Activated effector memory CD4-positive, alpha-beta T cell treated with anti-CD3 and anti-CD28 coated beads, Interleukin-2, amount 50 U/mL, for 16 hours (primary cell): Measurements from ENCODE around the gene PI3.

Experiments
- DNase-seq: peaks from one replicate; pipeline ENCODE4 v3.0.0-alpha.2; 2020

Gene PI3

DNA sequence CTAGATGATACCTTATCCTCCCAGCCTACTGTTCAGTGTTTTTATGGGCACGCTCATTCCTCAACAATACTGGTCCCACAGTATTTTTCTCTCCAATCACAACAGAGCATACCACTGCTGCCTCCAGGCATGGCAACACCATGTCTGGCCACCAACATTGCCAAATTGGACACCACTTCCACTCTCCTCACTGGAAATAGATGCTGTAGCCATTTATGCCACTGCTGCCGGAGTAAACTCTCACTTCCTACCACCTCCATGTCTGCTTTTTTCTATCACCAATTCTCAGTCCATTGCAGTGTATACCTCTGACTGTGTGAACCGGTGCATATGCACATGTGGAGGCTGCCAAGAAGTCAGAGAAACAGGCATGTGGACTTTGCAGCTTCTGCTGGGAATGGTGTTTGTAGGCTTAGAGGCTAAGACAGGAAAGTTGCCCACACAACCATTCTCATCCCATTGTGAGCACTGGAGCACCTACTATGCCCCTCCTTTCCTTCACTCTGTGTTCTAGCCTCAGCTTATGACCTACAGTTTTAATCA, 14.4 kb downstream of the PI3 start:
- DNase-seq = no peak

DNA sequence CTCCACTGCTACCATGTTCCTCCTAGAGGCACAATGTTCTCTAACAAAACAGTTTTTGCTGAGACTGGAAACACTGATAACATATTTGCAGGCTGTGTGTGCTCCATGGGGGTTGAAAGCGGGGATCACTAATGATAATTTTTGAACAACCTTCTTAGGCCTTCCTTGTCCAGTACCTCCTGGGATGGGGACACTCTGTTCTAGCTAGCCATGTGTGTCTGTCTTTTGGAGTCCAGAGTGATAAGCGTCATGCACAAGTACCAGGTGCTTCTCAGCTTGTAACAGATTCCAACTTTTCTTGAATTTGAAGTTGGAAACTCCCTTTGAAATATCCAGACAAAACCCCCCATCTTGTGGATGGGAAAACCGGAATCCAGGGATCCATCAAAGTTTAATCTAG, 15.2 kb downstream of the PI3 start:
- no peak for DNase-seq

DNA sequence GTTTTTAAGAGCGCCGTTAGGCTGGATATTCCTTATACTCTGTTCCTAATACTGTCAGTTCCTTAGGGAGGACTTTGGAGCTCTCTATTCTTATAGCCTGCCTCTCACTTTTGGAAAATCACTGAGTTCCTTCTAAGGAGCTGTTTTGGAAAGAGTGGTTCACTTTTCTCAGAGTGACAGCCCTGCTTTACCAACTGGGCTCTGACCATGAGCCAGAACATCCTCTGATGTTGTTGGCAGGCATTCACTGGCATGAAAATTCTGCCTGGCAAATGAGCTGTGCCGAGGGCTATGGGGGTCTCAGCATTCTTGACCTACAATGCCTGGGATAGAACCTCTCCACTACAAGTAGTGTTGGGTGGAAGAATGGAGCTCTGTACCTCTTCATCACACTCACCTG, 17.2 kb downstream of the PI3 start:
- no peak for DNase-seq

DNA sequence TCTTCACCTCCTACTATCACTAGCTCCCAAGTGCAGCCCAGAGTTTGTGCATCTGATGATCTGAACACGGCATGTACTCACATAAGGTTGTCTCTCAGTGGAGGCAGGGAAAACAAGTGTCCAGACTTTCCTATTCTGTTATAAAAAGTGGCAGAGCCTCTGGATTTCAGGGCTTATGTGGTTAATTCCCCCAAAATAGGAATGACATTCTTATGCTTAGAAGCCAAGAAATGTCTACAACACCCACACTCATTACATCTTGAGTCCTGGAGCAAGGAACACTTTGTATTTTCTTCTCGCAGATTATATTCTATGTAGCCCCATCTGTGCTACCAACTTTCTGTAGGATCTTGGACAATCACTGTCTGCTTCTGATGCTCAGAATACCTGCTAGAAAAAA, 18.6 kb downstream of the PI3 start:
- no peak for DNase-seq

DNA sequence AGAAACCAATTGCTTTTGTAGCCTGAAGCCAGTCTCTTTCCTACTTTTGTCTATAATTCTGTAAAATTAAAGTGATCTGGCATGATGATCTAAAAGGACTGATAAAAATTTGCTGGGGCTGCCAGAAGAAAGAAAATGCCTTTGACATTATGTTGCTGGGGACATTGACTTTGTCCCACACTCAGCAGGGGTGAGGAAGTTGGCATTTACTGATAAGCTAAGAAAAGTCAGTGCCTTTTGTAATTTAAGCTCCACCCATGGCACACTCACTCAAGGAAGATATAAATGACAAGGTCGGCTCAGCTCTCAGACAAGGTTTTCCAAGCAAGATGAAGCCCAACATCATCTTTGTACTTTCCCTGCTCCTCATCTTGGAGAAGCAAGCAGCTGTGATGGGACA, 32.0 kb downstream of the PI3 start, which contains the start of gene SEMG1:
SEMG1 (plus strand) TSS at position 309 of the 400 bp plus-strand sequence; CDS start at position 330, 21 bp downstream.
- no peak for DNase-seq

DNA sequence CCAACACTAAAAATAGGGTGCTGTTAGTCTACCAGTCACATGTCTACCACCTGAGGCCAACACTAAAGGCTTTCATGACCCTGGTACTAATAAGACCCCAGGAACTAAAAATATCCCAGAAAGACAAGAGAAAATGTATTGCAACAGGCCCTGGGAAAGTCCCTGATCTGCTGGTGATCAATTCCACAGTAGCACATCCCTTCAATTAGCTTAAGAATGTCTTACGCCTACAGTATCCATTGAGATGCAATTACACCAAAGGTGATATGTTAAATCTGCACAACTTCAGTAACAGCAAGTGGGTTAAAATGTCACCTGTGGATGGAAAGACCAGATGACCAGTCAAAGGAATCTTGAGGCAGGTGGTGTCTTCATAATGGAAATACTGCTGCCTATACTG, 35.2 kb downstream of the PI3 start:
- DNase-seq = no peak

DNA sequence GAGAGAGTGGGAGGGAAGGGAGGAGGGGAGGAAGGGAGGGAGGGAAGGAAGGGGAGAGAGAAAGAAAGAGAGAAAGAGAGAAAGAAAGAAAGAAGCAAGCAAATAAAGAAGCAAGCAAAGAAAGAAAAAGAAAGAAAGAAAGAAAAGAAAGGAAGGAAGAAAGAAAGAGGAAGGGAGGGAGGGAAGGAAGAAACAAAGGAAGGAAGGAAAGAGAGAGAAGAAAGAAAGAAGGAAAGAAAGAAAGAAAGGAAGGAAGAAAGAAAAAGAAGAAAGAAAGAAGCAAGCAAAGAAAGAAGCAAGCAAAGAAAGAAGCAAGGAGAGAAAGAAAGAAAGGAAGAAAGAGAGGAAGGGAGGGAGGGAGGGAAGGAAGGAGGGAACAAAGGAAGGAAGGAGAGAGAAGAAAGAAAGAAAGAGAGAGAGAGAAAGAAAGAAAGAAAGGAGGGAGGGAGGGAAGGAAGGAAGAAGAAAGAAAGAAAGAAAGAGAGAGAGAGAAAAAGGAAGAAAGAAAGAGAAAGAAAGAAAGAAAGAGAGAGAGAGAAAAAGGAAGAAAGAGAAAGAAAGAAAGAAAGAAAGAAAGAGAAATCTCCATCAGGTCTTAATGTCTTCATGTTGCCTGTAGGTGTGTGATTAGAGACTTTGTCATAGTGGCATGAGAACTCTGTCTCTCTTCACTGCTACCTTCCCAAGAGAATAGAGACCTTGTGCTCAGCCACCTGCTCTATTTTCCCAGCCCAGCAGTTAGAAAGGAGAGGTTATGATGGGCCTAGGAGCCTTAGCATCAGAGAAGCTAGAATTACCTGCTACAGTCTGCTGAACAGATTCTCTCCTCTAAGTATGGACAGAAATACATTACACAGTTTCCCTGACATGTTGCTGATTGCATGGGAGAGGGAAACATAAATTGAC, 37.1 kb downstream of the PI3 start:
- DNase-seq = no peak

DNA sequence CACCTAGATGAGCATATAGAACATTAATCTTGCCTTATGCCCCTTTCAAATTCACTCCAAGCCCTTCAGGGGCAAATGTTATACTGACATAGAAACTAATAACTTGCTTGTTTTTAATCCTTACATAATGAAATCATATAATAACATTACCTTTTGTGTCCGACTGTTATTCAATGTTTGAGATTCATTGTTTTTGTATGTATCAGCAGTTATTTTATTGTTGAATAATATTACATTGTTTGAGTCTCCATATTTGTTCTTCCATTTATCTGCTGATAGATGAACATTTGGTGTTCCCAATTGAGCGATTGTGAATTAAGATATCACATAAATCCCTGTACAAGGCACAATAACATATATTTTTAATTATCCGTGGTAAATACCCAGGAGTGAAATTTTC, 38.1 kb downstream of the PI3 start:
- no peak for DNase-seq

DNA sequence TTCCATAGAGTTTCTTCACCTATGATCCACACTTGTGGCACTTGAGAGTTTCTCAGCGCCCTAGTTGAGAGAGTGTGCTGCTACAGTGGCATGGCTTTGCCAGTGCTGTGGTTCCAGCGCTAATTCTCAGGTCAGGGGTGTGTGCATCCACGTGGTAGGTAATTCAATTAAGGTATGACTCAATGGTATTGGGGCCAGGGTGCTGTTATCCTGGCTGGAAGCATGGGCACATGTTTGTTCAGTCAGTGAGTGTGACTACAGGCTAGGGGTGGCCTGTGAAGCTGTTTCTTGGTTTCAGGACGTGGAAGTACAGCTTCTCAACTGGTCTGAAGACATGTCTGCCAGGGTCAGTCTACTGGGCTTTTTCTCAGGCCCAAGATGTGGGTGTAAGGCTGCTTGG, 43.4 kb downstream of the PI3 start:
- no peak for DNase-seq

DNA sequence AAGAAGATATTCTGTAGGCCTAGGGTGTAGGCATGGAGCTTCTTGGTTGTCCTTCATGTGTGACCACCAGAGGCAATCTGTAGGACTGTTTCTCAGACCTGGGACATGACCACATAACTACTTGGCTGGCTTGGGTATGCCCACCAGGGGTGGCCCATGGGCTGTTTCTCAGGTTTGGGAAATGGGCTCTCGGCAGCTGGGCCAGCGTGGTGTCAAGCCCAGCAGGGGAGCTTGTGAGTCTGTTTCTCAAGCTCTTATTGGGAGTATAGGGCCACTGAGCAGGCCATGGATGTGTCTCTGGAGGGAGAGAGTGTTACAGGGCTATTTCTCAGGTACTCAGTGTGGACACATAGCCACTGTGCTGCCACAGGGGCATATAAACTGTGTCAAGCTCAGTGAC, 43.9 kb downstream of the PI3 start:
- no peak for DNase-seq

DNA sequence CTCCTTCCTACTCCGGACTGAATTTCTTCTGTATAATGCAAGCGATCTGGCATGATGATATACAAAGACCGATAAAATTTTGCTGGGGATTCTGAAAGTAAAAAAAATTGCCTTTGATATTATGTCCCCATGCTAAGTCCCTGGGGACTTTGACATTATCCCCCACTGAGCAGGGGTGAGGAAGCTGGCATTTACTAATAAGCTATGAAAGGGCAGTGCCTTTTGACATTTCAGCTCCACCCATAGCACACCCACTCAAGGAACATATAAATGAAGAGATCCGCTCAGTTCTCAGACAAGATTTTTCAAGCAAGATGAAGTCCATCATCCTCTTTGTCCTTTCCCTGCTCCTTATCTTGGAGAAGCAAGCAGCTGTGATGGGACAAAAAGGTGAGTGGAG, 46.4 kb downstream of the PI3 start, which contains the start of gene SEMG2:
SEMG2 (plus strand) TSS at position 298 of the 400 bp plus-strand sequence; CDS start at position 315, 17 bp downstream.
- DNase-seq = no peak

DNA sequence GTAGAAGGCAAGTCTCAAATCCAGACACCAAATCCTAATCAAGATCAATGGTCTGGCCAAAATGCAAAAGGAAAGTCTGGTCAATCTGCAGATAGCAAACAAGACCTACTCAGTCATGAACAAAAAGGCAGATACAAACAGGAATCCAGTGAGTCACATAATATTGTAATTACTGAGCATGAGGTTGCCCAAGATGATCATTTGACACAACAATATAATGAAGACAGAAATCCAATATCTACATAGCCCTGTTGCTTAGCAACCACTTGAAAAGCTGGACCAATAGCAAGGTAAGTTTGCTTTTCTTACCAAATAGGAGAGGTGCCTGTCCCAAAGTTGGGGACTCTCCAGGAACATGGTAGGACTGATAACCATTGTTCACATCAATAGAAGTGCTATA, 48.4 kb downstream of the PI3 start:
- DNase-seq = no peak
